Measurements from ENCODE around the gene PTPRE.

Gene PTPRE

DNA sequence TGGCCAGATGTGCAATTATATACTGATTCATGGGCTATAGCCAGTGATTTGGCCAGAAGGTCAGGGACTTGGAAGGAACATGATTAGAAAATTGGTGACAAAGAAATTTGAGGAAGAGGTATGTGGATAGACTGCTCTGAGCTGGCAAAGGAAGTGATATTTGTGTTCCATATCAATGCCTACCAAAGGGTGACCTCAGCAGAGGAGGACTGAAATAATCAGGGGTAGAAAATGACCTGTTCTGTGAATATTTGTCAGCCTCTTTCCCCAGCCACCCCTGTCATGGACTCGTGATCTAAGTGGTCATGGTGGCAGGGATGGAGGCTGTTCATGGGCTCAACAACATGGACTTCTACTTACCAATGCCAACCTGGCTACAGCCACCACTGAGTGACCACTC, 47.0 kb downstream of the PTPRE start:
- DNase-seq (ENCODE audit: low spot score), result no peak

DNA sequence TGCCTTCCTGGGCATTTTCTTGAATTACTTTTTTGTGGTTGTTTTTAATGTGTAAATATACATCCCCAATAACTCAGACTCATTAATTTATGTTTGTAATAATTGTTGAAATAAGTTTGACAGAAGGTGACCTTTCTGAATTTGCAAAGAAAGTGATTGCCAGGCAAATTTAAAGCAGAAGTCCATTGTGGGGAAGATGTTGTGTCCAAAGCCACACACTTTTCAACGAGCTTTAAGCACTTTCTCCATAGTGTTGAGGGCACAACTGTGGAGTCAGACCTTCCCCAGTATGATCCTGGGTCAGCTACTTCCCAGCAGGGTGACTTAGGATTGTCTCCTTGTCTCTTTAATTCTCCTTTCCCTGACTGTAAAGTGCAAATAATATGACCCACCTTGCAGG, 52.5 kb downstream of the PTPRE start:
- DNase-seq (ENCODE audit: low spot score), result no peak

DNA sequence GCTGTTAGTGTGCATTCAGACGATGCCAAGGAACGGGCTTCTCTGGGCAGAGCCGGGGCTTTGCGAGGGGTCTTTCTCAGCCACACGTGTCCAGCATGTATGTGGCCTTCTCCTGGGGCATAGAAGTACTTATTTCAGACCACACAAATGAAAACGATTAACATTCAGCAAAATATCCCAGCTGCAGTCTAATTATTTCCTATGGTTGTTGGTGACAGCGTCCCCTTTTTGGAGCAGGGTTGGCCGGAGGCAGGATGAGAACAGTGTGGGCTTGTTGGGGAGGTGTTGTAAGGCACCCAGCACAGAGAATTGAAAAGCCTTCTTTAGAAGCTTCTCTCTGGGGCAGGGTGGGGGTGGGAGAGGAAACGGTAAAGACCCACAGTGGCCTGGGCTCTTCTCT, 54.2 kb downstream of the PTPRE start:
- no peak for DNase-seq (ENCODE audit: low spot score)

DNA sequence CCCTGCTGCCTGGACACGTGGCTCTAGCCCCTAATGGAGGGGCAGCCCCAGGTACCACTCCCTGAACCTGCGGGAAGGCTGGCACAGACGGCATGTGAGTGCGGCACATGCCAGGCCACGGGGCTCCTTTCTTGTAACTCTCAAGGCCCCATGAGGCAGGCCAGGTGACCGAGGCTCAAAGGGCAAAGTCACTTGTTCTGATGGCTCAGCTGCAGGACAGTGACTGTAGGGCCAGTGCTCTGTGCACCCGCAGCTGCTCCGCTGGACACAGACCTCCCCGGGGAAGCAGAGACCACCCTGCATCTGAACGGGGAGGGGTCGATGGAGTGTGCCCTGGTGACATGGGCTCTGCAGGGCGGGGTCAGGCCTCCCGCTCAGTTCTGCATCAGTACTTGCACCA, 55.3 kb downstream of the PTPRE start:
- no peak for DNase-seq (ENCODE audit: low spot score)

DNA sequence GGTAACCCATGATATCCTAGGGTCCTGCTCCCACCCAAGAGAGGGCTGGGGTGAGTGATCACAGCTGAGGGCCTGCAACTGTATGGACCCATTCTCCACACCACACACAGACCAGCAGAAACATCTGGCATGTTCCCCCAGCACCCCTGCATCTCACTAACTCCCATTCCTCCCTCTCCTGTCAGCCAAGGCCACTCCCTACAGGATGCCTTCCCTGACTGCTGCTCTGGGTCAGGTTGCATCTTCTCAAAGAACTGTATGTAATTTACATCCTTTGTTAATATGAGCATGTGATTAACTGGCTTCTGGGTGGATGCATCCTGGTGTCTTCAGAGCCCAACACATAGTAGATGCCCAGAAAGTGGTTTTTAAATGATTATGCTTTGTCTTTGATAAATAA, 56.2 kb downstream of the PTPRE start:
- DNase-seq (ENCODE audit: low spot score), result no peak

DNA sequence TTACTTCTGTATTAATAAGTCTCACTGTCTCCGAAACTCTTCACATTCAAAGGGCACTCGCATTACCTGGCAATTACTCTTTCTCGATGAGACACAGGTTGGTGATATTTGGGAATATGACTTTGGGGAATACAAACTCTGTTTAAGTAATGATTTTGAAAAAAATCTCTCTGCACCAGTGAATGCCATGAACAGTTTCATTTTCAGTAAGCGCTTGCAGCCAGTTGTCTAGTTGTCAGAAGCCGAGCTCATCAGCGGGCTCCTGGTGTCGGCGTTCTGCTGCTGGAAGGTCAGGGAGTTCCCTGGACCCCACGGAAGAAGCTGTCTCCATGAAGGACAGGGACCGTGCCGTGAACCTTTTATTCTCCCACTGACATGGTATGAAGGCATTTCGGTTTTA, 57.7 kb downstream of the PTPRE start:
- no peak for DNase-seq (ENCODE audit: low spot score)

DNA sequence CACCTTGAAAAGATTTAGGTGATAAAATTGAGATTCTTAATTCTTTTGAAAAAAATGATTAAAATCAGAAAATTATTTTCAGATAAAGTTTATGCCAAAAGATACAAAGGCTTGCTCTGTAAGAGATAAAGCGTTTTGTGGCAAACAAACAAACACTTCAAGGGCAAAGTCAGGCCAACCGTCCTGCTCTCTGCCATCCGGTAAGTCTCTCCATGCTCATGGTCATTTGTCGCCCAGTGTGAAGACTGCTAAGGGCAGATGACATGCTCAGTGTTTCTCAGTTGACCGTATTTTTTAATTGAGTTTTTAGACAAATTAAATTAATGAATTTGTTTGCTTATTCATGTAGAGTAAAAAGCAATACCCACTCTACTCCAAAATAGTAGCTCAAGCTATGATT, 60.0 kb downstream of the PTPRE start:
- DNase-seq (ENCODE audit: low spot score), result no peak

DNA sequence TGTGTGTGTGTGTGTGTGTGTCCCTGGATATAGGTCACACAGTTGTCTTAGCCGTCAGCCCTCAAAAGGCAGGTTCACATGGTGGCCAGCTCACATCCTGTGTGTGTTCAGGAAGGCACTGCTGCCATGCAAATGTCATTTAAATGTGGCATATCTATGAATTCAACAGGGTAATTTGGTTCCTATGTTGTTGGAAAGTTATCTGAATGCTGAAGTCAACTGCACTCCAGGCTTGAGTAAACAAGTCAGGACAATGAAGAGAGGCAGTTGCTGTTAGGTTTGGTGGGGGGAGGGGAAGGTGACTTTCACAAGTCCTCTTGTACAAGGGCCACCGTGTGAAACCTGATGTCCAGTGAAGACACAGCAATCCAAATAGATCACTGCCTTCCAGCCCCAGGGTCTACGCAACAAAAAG, 61.1 kb downstream of the PTPRE start:
- DNase-seq (ENCODE audit: low spot score), result no peak

DNA sequence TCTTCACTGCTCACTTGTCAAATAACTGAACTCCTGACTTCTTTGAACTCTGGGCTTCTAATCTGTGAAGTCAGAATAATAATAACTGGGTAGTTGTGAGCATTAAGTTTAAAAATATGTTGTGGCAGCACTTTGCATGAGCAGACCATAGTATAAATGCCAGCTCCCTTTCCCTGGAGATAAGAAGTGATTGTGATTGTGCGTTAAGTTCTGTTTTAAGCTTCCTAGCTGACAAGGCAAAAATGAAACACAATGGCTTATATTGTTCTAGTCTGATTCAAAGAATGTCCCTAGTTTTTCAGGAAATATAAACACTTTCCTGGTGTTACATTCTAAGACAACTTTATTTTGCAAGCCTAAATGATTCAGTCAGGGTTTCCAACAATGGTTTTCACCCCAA, 61.8 kb downstream of the PTPRE start:
- DNase-seq (ENCODE audit: low spot score), result no peak

DNA sequence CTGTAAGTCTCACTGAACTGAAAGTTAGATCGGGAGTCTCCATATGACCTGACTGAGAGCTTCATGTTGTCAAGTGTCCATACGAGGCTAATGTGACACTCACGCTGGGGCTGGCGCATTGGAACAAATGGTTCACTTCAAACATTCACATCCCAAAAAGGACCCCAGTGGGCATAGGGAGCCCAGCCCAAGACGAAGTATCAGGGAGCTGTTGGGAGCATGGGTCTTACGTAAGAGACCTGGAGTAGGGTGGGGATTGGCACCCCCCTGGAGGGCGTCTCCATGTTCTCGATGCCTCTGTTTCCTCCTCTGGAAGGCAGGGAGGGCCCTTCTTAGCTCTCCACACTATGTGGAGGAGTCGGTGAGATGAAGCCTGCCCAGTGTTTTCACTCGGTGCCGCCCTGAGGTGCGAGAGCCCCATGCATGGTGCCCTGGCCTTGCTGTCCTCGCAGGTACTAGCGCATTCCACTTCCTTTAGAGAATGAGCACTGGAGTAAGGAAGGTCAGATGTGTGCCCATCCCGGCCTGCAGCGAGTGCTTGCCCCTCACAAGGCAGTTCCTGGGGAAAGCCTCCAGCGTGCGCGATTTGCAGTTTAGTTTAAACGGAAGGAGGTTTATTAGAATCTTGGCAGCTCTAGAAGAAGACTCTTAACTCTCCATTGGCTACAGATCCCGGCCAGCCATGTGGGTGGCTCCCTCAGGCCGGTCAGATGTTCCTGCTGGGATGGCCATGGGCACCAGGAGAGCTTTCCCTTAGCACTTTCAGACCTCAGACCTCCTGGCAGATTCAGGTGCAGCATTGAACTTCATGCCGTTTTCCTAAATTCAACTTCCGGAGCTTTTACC, 64.4 kb downstream of the PTPRE start:
- DNase-seq (ENCODE audit: low spot score), result no peak

DNA sequence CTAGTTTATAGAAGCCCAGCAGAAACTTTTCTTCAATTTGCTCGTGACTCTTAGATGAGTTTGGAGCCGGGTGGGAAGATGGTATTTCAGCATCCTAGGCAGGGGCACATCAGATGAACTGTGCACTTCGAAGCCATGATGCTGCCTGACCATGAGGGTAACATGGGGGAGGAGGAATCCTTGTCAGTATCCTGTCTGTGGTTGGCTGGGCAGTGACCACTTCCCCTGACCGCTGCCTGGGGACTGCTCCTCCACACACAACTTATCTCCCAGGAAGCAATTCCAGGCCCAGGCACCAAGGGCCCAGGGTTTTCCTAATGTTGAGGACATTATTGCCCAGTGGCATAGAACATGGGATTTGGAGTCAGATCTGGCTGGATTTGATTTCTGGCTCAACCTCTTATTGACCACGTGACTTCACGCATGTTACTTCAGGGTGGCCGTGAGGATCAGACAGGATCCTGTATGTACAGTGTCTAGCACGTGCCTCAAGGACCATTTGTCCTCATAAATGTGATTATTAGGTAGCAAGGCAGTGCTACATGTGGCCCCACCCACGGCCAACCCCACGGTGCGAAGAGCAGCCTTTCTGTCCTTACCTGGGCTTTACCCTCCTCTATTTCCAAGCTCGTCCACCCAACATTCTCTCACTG, 65.2 kb downstream of the PTPRE start:
- no peak for DNase-seq (ENCODE audit: low spot score)

DNA sequence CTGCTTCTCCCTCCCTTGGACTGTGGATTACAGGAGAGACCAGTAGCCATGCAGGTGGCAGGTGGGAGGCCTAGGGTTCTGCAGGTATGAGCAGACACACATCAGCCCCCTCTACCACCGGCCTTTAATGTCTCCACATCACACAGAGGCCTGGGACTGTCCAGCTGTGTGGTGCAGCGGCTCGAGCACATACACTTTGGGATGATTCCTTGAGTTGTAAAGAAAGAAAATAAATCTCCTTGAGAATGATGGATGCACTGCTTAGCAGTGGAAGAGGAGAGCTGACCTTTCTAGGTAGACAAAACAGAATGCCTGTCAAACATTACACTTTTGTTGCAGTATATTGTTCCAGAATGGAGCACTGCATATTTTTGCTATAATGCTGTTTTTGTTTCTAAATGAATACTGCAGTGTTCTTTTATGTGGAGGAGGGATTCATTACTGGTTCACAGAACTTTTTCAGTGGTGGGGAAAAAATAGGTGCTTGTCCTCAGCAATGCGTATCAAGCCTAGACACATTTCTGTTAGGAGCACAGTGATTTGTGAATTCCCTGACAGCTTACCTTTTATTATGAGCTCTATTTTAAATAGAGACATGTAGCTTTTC, 66.0 kb downstream of the PTPRE start:
- DNase-seq (ENCODE audit: low spot score), result peak; percentile 79

DNA sequence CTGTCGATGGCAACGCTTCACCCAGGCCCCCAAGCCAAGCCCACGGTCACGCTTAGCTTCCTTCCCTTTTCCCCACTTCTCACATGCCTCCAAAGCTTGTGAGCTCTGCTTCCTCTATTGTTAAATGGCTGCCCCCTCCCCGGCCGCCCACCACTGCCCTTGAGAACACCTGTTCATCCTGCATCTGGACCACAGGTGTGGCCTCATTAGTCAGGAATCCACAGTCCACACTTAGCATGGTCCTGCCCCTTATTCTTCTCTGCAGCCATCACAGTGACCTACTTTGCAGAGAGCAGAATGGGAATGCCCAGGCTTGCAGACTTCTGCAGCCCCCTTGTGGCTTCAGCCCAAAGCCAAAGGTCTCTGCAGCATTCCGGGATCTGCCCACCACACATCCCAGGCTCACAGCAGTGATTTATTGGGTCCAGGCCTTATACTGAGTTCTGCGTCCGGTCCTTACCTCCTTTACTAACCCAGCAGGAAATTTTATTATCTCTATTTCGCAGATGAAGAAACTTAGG, 66.9 kb downstream of the PTPRE start:
- no peak for DNase-seq (ENCODE audit: low spot score)

DNA sequence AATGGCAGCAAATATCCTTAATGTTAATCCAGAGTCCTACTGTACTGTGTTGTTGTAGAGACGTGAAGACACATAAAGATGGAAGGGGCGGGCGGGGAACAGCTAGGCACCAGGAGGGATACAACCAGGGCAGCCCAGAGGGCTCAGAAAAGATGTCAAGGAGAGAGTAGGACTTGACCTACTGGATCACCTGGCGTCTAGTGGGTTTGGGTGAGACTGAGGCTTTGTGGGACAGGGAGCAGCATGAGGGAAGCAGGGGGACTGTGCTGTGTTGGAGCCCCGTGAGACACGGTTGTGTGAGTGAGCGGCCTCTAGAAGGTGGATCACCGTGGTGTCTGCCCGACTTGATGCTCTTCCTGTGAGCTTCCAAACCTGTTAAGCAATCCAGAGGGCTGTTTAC, 68.0 kb downstream of the PTPRE start:
- no peak for DNase-seq (ENCODE audit: low spot score)

DNA sequence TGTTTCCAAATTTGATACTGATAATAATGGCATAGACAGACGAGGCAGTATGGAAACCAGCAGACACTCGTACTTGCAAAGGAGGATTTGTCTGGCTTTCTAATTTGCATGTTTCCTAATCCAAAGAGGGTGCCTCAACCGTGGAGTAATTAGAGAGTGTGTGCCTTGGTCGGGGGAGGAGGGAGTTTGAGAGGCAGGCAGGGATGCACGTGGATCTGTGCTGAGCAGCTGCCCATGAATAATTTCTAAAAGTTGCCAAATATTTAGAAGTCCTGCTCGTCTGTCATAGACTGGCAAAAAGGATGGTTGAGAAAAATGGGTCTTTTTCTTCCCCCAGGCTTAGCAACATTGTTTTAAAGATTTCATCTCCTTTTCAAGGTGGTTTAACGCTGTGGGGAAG, 69.4 kb downstream of the PTPRE start:
- no peak for DNase-seq (ENCODE audit: low spot score)

DNA sequence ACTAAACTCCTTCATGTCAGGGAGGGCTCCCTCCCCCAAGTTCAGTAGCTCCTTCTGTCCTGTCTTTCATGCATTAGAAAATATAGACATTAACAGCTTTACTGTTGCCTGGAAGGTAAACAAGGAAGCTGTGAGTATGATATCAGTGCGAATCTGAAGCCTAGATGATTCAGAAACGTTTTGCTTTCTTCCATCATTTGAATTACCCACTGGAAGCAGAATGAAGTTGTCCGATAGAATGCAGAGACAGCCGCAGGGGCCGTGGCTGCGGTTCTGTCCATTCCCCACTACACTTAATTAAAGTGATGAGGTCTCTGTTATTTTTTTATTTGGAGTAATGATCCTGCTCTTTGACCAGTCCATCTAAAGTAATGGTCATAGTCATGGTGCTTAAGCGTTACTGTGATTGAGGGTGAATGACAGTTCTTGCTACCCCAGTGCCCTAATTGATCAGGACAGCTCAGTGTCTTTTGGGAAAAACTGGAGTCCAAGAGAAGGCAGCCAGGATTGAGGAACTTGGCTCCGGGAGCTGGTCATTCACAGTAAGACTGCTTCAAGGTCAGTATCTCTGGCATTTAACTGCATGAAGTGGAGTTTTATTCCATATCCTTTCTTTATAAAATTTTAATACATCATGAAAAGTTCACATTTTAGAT, 69.9 kb downstream of the PTPRE start:
- no peak for DNase-seq (ENCODE audit: low spot score)

DNA sequence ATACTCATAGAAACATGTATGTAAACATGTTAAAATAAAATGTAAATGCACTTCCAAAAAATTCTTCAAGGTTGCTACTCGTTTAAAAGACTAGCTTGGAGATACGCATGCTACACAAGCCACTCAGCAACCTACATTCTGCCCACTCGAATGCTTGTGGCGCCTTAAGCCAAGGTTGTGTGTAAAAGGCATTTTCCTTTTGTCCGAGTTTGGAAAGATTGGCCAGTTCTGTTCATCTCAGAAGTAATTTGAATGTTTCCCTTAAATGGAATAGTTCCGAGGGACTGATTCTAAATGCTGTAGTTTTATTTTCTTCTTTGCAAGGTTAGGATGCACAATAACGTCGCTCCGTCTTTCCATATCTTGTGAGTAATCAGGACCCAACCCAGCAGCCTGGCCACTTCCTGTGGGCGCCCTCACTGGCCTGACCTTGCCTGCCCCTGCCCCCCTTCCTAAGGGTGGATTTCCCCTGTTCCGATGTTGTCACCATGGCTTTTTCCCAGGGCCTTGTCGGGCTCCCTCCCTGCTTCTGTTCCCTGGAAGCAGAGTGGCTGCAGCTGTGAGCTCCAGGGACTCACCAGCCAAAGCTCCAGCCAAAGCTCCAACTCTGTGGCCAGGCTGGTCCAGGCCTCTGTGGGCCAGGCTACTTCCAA, 70.6 kb downstream of the PTPRE start:
- DNase-seq (ENCODE audit: low spot score), result peak; percentile 89

DNA sequence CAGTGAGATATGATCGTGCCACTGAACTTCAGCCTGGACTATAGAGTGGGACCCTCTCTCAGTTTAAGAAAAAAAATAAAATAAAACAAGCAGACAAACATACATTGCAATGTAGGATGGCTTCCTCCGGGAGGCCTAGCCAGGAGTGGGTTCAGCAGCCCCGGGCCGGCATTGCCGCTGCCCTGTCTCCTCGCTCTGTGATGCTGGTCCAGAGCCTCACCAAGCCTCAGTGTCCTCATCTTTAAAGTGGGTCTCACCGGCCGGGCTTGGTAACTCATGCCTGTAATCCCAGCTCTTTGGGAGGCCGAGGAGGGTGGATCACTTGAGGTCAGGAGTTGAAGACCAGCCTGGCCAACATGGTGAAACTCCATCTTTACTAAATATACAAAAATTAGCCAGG, 71.6 kb downstream of the PTPRE start:
- DNase-seq (ENCODE audit: low spot score), result no peak

DNA sequence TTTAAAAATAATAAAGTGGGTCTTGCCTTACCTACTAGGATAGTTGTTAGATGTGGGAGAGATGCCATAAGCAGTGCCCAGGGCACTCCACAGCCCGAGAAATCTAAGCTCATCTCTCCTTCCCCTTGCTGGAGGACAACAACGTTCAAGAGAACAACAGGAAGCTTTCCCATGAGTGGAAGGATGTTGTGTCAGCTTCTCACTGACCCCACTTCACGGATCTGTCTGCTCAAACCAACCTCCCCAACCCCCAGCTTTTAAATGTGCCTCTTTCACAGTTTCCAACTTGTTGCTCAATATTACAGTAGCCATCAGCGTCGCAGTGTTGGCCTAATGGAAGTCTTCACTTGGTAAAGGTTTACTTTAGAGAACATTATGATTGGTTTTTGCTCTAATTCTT, 72.1 kb downstream of the PTPRE start:
- DNase-seq (ENCODE audit: low spot score), result no peak

DNA sequence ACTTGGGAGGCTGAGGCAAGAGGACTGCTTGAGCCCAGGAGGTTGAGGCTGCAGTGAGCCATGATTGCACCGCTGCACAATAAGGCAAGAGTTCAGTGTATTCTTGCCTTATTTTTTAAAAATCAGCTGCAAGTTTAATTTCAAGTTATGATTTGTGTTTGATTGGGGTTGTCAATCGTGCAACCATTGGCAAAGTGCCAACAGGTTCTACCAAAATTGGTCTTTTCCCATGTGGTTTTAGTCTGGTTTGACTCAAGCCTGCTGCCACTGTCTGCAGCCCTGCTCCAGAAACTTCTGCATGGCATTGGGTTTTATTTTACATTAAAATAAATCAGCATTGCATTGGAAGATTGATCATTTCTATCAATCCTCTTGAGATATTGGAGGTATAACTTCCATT, 72.7 kb downstream of the PTPRE start:
- no peak for DNase-seq (ENCODE audit: low spot score)

DNA sequence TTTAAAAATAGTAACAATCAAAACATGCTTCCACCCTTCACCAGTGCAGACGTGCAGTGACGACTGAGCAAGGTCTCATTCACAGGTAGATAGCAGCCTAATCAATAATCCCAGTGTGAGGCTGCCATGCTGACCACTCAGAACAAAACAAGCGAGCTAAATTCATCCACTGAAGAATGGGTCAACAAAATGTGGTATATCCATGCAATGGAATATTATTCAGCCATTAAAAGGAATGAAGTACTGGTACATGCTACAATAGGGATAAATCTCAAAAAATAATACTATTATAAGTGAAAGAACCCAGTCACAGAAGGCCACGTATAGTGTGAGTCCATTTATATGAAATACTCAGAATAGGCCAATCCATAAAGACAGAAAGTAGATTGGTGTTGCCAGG, 74.0 kb downstream of the PTPRE start:
- no peak for DNase-seq (ENCODE audit: low spot score)

DNA sequence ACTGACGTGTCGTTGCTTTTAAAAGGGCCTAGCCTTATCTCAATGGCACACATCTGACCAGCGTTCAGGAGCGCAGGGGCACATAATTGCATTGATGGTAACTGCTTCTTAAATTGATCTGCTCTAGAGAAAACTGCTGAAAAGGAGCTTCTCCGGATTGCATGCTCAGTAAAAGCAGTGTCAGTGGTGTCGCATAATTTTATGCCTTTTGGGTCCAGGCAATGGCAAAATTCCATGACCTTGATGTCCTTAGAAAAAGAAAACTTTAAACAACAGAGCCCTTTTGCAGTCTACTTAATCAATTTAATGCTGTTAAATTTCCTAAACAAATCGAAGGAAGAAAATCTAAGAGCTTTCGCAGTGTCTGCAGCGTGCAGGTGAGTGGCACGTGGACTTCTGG, 75.7 kb downstream of the PTPRE start:
- no peak for DNase-seq (ENCODE audit: low spot score)
